ENCODE results near the gene CFTR. TPM values are rescaled to one million over a fixed set of nuclear protein-coding genes. Genes with fewer than 3 reads are reported as not detected.

CFTR gene
- total and polyA plus RNA-seq, 10 of the 15 experiments (the other 5 are each of a cell fraction or from before 2014, with no cell fraction given), result 0.02 to 2.3 (median 0.21) TPM; not detected in 1

GRCh38 chr7:117679120-117679519 lies 199.3 kb downstream of the CFTR start:
- Histone ChIP-seq H3K4me1 (ENCODE audit: control insufficient read depth, insufficient read depth, low read length) (no peaks in the 10 kb centered on the region), H3K27me3 (replicated peaks in 1 of 2; ENCODE audit: control insufficient read depth in 2 of 2, insufficient read depth in 2 of 2, low read length in 1 of 2) (peaks cover 0 to 2% of the 10 kb centered on the region in 2 experiments; a peak in 2 of 4 replicates), H2AFZ (ENCODE audit: control insufficient read depth, low read depth, low read length) (no peak overlapping the region), H3K4me3 (no peak overlapping the region), H3K4me2 (ENCODE audit: control insufficient read depth, insufficient read depth) (no peak overlapping the region), H3K9me3 (replicated peaks; ENCODE audit: control insufficient read depth, insufficient read depth, low read length) (no peaks in the 10 kb centered on the region), H3K9ac (ENCODE audit: control insufficient read depth, insufficient read depth, low read length) (no peak overlapping the region), H3K27ac (ENCODE audit: control insufficient read depth, insufficient read depth) (no peak overlapping the region), H4K20me1 (ENCODE audit: control insufficient read depth, insufficient read depth) (no peaks in the 10 kb centered on the region), H3K36me3 (ENCODE audit: control insufficient read depth in 2 of 2, insufficient read depth in 2 of 2, low read length in 1 of 2) (no peaks in the 10 kb centered on the region), H3K79me2 (ENCODE audit: control insufficient read depth, insufficient read depth, low read length) (no peaks in the 10 kb centered on the region)
- ATAC-seq (no peak), DNase-seq (ENCODE audit: low read depth, low spot score) (no peak), FAIRE-seq (no peak)
- CTCF ChIA-PET, result no interaction called here
- BruUV-seq (replicated peaks), result no TSS peak
- WGBS (ENCODE audit: insufficient coverage, insufficient replicate concordance, low lambda C conversion rate, missing lambda C conversion rate), result 3% methylated on average over 3 of the region's 3 CpGs
- RAD21 ChIA-PET (ENCODE audit: unreplicated experiment), result no interaction called here
- intact Hi-C loops (cut with micrococcal nuclease; ENCODE audit: unreplicated experiment) (loop anchor here (5.0 kb wide), 1 partner anchor 473 kb away; no protein-coding TSS in a partner anchor), in situ Hi-C loops (cut with MboI) (no loop called here)
- SMC1A ChIA-PET (ENCODE audit: uncharacterized antibody, unreplicated experiment), result no interaction called here
- POLR2A ChIA-PET, result no interaction called here
- TF ChIP-seq HDAC2 (IDR thresholded peaks at IDR 0.05) (no peak), BACH1 (IDR thresholded peaks at IDR 0.05; ENCODE audit: borderline replicate concordance) (no peak), SPI1 (IDR thresholded peaks at IDR 0.05; ENCODE audit: borderline replicate concordance, insufficient read depth, low read depth, low read length) (no peak), E2F4 (IDR thresholded peaks at IDR 0.05; ENCODE audit: low read depth, low read length) (no peak), RCOR1 (conservative IDR thresholded peaks at IDR 0.05; ENCODE audit: low read depth, low read length) (no peak), SMAD5 (IDR thresholded peaks at IDR 0.05; ENCODE audit: low read depth) (no peak), MEF2A (IDR thresholded peaks at IDR 0.05; ENCODE audit: insufficient read depth, low read depth, low read length) (no peak), ASH2L (IDR thresholded peaks at IDR 0.05; ENCODE audit: borderline replicate concordance, low read depth) (no peak), ZZZ3 (IDR thresholded peaks at IDR 0.05; ENCODE audit: control insufficient read depth, insufficient read length, low read depth) (no peak), CHD4 (IDR thresholded peaks at IDR 0.05) (no peak), MYC (IDR thresholded peaks at IDR 0.05; ENCODE audit: insufficient read depth, insufficient read length, insufficient replicate concordance, low read length, severe bottlenecking) (no peak)
- TF ChIP-seq, protein P1, sequence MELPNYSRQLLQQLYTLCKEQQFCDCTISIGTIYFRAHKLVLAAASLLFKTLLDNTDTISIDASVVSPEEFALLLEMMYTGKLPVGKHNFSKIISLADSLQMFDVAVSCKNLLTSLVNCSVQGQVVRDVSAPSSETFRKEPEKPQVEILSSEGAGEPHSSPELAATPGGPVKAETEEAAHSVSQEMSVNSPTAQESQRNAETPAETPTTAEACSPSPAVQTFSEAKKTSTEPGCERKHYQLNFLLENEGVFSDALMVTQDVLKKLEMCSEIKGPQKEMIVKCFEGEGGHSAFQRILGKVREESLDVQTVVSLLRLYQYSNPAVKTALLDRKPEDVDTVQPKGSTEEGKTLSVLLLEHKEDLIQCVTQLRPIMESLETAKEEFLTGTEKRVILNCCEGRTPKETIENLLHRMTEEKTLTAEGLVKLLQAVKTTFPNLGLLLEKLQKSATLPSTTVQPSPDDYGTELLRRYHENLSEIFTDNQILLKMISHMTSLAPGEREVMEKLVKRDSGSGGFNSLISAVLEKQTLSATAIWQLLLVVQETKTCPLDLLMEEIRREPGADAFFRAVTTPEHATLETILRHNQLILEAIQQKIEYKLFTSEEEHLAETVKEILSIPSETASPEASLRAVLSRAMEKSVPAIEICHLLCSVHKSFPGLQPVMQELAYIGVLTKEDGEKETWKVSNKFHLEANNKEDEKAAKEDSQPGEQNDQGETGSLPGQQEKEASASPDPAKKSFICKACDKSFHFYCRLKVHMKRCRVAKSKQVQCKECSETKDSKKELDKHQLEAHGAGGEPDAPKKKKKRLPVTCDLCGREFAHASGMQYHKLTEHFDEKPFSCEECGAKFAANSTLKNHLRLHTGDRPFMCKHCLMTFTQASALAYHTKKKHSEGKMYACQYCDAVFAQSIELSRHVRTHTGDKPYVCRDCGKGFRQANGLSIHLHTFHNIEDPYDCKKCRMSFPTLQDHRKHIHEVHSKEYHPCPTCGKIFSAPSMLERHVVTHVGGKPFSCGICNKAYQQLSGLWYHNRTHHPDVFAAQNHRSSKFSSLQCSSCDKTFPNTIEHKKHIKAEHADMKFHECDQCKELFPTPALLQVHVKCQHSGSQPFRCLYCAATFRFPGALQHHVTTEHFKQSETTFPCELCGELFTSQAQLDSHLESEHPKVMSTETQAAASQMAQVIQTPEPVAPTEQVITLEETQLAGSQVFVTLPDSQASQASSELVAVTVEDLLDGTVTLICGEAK (IDR thresholded peaks at IDR 0.05; ENCODE audit: borderline replicate concordance), result no peak
- TF ChIP-seq, protein P2, sequence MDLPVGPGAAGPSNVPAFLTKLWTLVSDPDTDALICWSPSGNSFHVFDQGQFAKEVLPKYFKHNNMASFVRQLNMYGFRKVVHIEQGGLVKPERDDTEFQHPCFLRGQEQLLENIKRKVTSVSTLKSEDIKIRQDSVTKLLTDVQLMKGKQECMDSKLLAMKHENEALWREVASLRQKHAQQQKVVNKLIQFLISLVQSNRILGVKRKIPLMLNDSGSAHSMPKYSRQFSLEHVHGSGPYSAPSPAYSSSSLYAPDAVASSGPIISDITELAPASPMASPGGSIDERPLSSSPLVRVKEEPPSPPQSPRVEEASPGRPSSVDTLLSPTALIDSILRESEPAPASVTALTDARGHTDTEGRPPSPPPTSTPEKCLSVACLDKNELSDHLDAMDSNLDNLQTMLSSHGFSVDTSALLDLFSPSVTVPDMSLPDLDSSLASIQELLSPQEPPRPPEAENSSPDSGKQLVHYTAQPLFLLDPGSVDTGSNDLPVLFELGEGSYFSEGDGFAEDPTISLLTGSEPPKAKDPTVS (IDR thresholded peaks at IDR 0.05; ENCODE audit: low read depth, low read length), result no peak
- TF ChIP-seq, protein P3, sequence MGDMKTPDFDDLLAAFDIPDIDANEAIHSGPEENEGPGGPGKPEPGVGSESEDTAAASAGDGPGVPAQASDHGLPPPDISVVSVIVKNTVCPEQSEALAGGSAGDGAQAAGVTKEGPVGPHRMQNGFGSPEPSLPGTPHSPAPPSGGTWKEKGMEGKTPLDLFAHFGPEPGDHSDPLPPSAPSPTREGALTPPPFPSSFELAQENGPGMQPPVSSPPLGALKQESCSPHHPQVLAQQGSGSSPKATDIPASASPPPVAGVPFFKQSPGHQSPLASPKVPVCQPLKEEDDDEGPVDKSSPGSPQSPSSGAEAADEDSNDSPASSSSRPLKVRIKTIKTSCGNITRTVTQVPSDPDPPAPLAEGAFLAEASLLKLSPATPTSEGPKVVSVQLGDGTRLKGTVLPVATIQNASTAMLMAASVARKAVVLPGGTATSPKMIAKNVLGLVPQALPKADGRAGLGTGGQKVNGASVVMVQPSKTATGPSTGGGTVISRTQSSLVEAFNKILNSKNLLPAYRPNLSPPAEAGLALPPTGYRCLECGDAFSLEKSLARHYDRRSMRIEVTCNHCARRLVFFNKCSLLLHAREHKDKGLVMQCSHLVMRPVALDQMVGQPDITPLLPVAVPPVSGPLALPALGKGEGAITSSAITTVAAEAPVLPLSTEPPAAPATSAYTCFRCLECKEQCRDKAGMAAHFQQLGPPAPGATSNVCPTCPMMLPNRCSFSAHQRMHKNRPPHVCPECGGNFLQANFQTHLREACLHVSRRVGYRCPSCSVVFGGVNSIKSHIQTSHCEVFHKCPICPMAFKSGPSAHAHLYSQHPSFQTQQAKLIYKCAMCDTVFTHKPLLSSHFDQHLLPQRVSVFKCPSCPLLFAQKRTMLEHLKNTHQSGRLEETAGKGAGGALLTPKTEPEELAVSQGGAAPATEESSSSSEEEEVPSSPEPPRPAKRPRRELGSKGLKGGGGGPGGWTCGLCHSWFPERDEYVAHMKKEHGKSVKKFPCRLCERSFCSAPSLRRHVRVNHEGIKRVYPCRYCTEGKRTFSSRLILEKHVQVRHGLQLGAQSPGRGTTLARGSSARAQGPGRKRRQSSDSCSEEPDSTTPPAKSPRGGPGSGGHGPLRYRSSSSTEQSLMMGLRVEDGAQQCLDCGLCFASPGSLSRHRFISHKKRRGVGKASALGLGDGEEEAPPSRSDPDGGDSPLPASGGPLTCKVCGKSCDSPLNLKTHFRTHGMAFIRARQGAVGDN (IDR thresholded peaks at IDR 0.05), result no peak

Measured in GM12878 (cell line).